ENCODE data around the gene BTBD10.

The BTBD10 gene

DNA sequence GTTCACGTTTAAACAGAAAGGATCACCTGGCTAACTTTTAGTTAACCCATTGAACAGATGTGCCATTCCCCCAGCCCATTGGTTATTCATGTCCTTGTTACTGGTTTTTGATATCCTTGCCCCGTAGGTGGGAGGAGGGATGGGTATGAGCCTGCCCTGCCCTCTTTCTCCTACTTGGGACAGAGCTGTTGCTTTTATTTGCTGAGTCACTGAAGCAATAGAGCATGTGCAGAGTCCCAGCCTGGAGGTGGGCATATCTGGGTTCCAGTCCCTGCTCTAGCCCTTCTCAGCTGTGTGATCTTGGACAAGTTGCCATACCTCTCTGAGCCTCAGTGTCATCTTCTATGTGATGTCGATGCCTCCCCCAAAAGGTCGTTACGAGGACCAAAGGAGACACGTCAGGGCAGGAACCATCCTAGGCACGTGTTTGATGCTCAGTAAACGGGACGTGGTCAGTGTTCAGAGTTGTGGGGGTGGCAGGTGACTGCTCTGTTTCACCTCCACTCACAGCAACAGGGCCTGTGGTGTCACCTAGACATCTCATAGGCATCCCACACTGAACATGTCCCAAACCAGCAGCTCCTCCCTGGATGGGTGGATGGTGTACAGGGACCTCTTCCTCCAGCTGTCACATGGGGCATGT is 124.5 kb downstream of the BTBD10 start:
- DNase-seq (ENCODE audit: low spot score) = no peak

DNA sequence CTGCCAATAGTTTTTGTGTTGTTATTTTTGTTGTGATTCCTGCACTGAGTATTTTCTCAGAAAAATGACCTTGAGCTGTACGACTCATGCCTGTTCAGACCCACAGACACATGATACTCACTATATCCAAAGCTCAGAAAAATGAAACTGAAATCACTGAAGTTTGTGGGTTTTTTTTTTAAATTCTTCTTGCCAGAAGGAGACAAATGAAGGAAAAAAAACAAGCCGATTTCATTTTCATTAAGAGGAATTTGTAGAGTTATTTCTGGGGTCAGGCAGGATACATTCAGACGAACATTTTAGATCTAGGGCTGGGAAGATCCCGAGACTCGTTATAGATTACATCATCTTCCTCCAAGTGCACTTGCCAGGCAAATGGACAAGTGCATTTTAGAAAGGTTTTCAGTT is 125.0 kb downstream of the BTBD10 start:
- no peak for DNase-seq (ENCODE audit: low spot score)
